ENCODE data around the gene MTCL1. TPM values are rescaled to one million over a fixed set of nuclear protein-coding genes. Genes with fewer than 3 reads are reported as not detected.
"Not testable (repeated sequence)": the region's sequence is repeated elsewhere in the genome, so short reads cannot be mapped to it uniquely, and the experiment has no call there.

Gene MTCL1
- total RNA-seq, 1 donor from 2014 or later = 15.9 TPM

DNA sequence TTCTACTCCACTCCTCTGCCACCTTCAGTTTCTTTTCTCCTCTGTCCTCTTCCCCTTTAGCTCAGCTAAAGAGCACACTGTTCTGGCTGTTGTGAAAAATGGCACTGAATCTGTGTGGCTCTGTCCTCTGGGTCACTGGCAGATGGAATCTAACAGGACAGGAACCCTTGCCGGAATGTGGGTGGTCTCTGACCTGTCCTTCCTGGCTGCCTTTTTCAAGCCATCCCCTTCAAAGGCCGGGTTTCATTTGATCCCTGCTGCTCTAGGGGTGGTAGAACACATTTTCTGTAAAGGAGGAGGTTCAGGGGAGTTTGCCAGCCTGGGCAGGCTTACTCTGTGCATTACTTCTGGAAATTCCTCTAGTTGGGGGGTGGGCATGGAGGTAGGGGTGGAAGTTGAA, 29.9 kb downstream of the MTCL1 start:
- DNase-seq (ENCODE audit: low spot score in 2 of 2) = no peak
- FAIRE-seq = no peak

- FAIRE-seq (no peak), DNase-seq (ENCODE audit: low spot score in 2 of 2) (no peak)
Observed at GRCh38 chr18:8741117-8741516, 35.8 kb downstream of the MTCL1 start.

GRCh38 chr18:8741532-8741931, 36.2 kb downstream of the MTCL1 start:
- no peak for FAIRE-seq

GRCh38 chr18:8742387-8743361, 37.3 kb downstream of the MTCL1 start:
- DNase-seq (ENCODE audit: low spot score in 2 of 2) (no peak), FAIRE-seq (no peak)

More at GRCh38 chr18:8741532-8741931, 36.2 kb downstream of the MTCL1 start:
- no peak for DNase-seq (ENCODE audit: low spot score in 2 of 2)

DNA sequence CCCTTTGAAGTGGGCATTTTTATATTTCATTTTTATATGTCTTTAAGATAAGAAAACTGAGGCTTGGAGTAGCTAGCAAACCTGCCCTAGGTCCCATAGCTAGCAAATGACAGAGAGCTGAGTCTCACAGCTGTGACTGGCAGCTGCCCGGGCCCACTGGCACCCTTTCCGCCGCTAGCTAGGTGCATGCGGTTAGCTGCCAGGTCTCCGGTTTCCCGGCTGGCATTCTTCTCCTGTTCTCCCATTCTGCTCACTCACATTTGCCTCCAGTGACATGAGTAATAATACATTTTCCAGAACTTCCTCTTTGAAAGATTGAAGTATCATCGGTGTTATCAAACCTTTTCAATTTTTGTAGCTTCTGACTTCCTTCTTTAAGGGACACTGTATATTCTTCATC, 38.7 kb downstream of the MTCL1 start:
- no peak for DNase-seq (ENCODE audit: low spot score in 2 of 2)
- FAIRE-seq = no peak

GRCh38 chr18:8744656-8745055, 39.3 kb downstream of the MTCL1 start:
- FAIRE-seq (no peak), DNase-seq (ENCODE audit: low spot score in 2 of 2) (no peak)

DNA sequence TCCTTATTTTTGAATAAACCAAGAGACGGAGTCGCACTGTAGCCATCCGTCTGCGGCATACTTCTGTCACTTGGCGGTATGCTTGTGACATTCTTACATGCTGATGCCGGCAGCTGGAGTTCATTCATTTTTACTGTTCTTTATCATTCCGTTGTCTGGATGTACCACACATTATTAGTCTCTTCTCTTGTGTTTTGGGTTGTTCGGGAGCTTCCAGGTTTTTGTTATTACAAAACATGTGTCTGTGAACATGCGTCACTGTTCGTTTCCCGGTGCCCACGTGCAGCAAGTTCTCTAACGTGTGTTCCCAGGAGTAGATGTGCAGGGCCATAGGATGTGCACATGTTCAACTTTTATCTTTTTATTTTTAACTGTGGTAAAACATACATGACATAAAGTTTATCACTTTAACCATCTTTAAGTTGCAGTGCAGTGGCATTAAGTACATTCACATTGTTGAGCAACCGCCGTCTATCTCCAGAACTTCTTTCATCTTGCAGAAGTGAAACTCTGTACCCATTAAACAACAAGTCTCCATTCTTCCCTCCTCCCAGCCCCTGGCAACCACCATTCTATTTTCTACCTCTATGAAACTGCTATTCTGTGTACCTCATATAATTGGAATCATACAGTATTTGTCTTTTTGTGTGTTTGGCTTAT, 40.1 kb downstream of the MTCL1 start:
- no peak for FAIRE-seq
- DNase-seq (ENCODE audit: low spot score in 2 of 2) = no peak

GRCh38 chr18:8747440-8747937, 42.1 kb downstream of the MTCL1 start:
- FAIRE-seq (no peak), DNase-seq (ENCODE audit: low spot score in 2 of 2) (no peak)

DNA sequence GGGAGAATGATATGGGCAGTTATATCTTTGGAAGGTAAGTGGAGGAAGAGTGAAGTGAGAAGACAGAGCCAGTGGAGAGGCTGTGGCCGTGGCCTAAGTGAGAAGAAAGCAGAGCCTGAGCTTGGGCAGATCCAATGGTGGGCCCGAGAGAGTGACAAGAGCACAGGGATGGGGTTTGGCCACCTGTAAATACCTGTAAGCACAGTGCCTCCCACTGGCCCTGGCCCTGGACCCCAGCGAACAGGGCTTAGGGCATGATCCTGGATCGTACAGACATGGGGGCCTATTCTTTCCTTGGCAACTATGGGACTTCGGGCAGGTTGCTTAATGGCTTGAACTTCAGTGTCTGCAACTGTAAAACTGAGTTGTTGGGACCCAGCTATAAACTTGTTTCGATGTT, 44.1 kb downstream of the MTCL1 start:
- no peak for DNase-seq (ENCODE audit: low spot score in 2 of 2)
- no peak for FAIRE-seq

DNA sequence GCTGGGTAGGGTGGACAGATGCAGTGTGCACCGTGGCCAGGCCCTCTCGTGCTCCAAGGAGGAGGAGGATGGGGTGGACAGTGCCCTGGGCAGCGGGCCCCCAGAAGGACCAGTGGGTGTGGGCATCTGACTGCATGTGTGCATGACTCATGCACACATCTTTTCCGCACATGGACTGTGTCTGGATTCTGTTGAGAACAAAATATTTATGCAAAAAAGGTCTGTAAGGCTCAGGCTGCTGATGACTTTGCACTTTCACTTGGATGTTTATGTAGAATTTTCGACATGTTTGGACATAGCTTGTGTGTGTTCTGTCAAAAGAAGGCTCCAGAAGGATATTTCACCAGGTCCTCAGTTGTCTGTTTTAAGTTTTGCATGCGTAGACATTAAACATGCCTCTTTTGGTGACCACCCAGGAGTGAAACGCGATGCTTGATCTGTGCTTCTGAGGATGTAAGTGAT, 45.6 kb downstream of the MTCL1 start:
- no peak for FAIRE-seq
- DNase-seq (ENCODE audit: low spot score in 2 of 2) = no peak

DNA sequence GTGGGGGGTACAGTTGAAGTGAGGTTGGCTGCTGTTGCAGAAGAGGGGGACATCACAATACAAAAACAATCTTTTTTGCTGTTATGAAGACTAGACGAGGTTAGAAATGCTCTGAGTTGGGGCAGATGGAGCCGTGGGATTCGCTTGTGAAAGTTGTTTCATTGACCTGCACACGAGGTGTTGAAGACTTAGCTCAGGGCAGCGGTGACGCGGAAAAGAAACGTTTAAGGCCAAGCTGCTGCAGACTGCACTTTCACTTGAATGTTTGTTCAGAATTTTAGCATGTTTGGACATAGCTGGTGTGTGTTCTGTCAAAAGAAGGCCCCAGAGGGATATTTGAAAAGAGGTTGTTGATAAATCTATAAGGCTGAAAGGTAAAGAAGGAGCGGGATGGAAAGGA, 46.3 kb downstream of the MTCL1 start:
- FAIRE-seq = no peak
- DNase-seq (ENCODE audit: low spot score in 2 of 2) = no peak

GRCh38 chr18:8752329-8752728, 47.0 kb downstream of the MTCL1 start:
- DNase-seq (ENCODE audit: low spot score in 2 of 2) (no peak), FAIRE-seq (no peak)

- DNase-seq (ENCODE audit: low spot score in 2 of 2) (no peak), FAIRE-seq (no peak)
Observed at GRCh38 chr18:8754995-8755960, 49.9 kb downstream of the MTCL1 start.

- FAIRE-seq (no peak), DNase-seq (ENCODE audit: low spot score in 2 of 2) (no peak)
Observed at GRCh38 chr18:8756571-8756970, 51.2 kb downstream of the MTCL1 start.

DNA sequence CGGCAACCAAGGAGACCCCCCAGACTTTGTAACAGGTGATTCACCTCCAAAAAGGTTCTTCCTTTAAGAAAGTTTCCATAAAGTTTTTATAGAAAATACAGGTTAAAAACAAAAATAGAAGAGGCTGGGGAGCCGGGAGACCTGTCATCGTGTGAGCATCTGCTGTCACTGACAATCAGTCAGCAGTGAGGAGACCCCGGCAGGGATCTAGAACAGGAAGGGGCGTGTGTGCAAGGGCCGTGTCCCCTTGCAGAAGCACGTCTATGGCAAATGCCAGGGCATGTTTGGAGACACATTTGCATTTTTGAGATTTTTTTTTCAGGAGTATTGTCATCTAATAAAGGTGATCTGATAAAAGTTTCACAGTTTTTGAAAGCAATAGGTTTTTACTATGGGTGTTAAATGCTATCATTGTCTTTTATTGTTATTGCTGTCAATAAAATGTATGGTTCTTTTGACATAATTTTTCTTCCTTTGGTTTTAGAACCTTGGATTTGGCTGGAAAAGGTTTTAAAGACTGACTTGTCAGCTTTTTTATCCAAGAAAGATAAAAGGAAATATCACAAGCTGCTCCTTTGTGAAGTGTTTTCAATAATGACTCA, 52.1 kb downstream of the MTCL1 start:
- FAIRE-seq (no peak), DNase-seq (ENCODE audit: low spot score in 2 of 2) (no peak)

- FAIRE-seq = no peak
- no peak for DNase-seq (ENCODE audit: low spot score in 2 of 2)
Observed at GRCh38 chr18:8758466-8758865, 53.1 kb downstream of the MTCL1 start.

DNA sequence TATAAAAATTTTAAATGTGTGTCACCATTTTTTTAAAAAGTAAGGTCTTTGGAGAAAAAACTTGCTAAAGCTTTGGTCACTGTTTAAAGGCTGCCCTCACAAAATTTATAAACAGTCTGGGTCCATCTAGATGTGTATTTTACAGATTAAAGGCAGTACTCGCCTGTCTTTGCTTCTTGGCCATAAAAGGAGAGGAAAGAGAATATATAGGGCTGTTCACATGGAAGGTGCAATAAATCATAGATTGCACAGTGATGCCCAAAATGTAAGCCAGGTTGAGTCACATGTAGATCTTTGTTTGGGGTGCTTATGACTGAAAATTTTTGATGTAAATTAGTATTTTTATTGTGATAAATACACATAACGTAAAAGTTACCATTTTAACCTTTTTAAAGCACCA, 55.6 kb downstream of the MTCL1 start:
- no peak for DNase-seq (ENCODE audit: low spot score in 2 of 2)
- no peak for FAIRE-seq

DNA sequence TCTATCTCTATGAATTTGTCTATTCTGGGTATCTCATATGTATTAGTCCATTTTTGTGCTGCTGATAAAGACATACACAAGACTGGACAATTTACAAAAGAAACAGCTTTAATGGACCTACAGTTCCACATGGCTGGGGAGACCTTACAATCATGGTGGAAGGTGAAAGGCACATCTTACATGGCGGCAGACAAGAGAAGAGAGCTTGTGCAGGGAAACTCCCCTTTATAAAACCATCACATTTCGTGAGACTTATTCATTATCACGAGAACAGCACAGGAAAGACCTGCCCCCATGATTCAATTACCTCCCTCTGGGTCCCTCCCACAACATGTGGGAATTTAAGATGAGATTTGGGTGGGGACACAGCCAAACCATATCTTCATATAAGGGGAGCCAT, 56.2 kb downstream of the MTCL1 start:
- DNase-seq (ENCODE audit: low spot score in 2 of 2); FAIRE-seq: not testable (repeated sequence)

GRCh38 chr18:8762968-8763367, 57.6 kb downstream of the MTCL1 start:
- DNase-seq (ENCODE audit: low spot score in 2 of 2) (no peak), FAIRE-seq (no peak)

- DNase-seq (ENCODE audit: low spot score in 2 of 2) (no peak), FAIRE-seq (no peak)
Observed at GRCh38 chr18:8763611-8764010, 58.3 kb downstream of the MTCL1 start.

Measured in frontal cortex (tissue), 4 donors.